Measurements from ENCODE around the gene SIGLEC6.
A peak's percentile ranks its signal among the peaks of the same experiment; 100 is the strongest.
"Not testable (repeated sequence)": the region's sequence is repeated elsewhere in the genome, so short reads cannot be mapped to it uniquely, and the experiment has no call there.

Gene SIGLEC6

GRCh38 chr19:51508059-51508733 lies 23.3 kb downstream of the SIGLEC6 start:
- DNase-seq, result no peak

- no peak for DNase-seq
These were observed 23.8 kb downstream of the SIGLEC6 start for GRCh38 chr19:51507640-51508058.

- no peak for DNase-seq
These were observed 24.3 kb downstream of the SIGLEC6 start for GRCh38 chr19:51507192-51507591.

GRCh38 chr19:51505904-51506303 lies 25.6 kb downstream of the SIGLEC6 start:
- no peak for DNase-seq

- DNase-seq, result no peak
These were observed 27.6 kb downstream of the SIGLEC6 start for GRCh38 chr19:51503896-51504295.

- DNase-seq, result no peak
These were observed 28.1 kb downstream of the SIGLEC6 start for GRCh38 chr19:51503286-51503817.

- DNase-seq, result peak; percentile 4
These were observed 29.7 kb downstream of the SIGLEC6 start, which contains the start of gene SIGLEC12 for GRCh38 chr19:51501594-51502263. Gene SIGLEC12 (minus strand): TSS chr19:51501800. CDS start chr19:51501733, 67 bp downstream.

GRCh38 chr19:51500931-51501330 lies 30.5 kb downstream of the SIGLEC6 start:
- DNase-seq, result not testable (repeated sequence)

GRCh38 chr19:51497666-51498065 lies 33.8 kb downstream of the SIGLEC6 start:
- no peak for DNase-seq

GRCh38 chr19:51493776-51494175 lies 37.7 kb downstream of the SIGLEC6 start:
- no peak for DNase-seq

GRCh38 chr19:51491586-51491985 lies 39.9 kb downstream of the SIGLEC6 start:
- no peak for DNase-seq

- DNase-seq, result no peak
These were observed 40.8 kb downstream of the SIGLEC6 start for GRCh38 chr19:51490676-51491075.

- no peak for DNase-seq
These were observed 42.4 kb downstream of the SIGLEC6 start for GRCh38 chr19:51489113-51489512.

- no peak for DNase-seq
These were observed 43.0 kb downstream of the SIGLEC6 start for GRCh38 chr19:51488491-51488890.

GRCh38 chr19:51485960-51486660 lies 45.4 kb downstream of the SIGLEC6 start:
- DNase-seq, result no peak

GRCh38 chr19:51480590-51480989 lies 50.9 kb downstream of the SIGLEC6 start:
- no peak for DNase-seq

- no peak for DNase-seq
These were observed 51.7 kb downstream of the SIGLEC6 start for GRCh38 chr19:51479531-51480331.

- no peak for DNase-seq
These were observed 52.9 kb downstream of the SIGLEC6 start, which contains the start of gene CEACAM18 for GRCh38 chr19:51478381-51479234. Gene CEACAM18 (plus strand): TSS chr19:51478539.

GRCh38 chr19:51477344-51477743 lies 54.1 kb downstream of the SIGLEC6 start:
- no peak for DNase-seq

- DNase-seq, result no peak
These were observed 55.3 kb downstream of the SIGLEC6 start for GRCh38 chr19:51476164-51476563.

GRCh38 chr19:51473009-51473707 lies 58.3 kb downstream of the SIGLEC6 start:
- DNase-seq, result peak; percentile 87
